Measurements from ENCODE around the gene S100A10. TPM values are rescaled to one million over a fixed set of nuclear protein-coding genes. Genes with fewer than 3 reads are reported as not detected.

S100A10 gene
- total and polyA plus RNA-seq, 2 experiments from 2014 or later, result 60.5 to 1,024 TPM

GRCh38 chr1:152020849-152021248 lies 27.2 kb upstream of the S100A10 start:
- Histone ChIP-seq H4K20me1 (ENCODE audit: insufficient read depth) (no peaks in the 10 kb centered on the region), H3K4me3 (no peak overlapping the region), H3K36me3 (ENCODE audit: low read depth) (no peaks in the 10 kb centered on the region), H3K79me2 (ENCODE audit: insufficient read depth) (no peaks in the 10 kb centered on the region), H3K4me2 (ENCODE audit: unreplicated experiment) (no peak overlapping the region), H3K9me2 (ENCODE audit: insufficient read depth) (no peaks in the 10 kb centered on the region), H3F3A (ENCODE audit: insufficient read depth) (no peaks in the 10 kb centered on the region), H3K27me3 (replicated peaks; ENCODE audit: insufficient read depth) (no peaks in the 10 kb centered on the region; the same call in 1 of the 2 replicates), H3K9me3 (ENCODE audit: low read depth) (no peaks in the 10 kb centered on the region), H3K9ac (no peak overlapping the region), H3K27ac (no peak overlapping the region), H3K4me1 (ENCODE audit: insufficient read depth) (no peaks in the 10 kb centered on the region), H2AFZ (no peak overlapping the region)
- WGBS, 2 experiments (ENCODE audit: low coverage in 1 of 2, low lambda C conversion rate in 2 of 2, missing lambda C conversion rate in 2 of 2), result 51 to 64% methylated on average over 3 of the region's 3 CpGs
- TF ChIP-seq EZH2 (IDR thresholded peaks at IDR 0.05; ENCODE audit: insufficient read depth, poor library complexity, severe bottlenecking) (no peak), EZH2phosphoT487 (IDR thresholded peaks at IDR 0.05; ENCODE audit: insufficient read depth, low read depth) (no peak)
- DNase-seq, result no peak
- in situ Hi-C loops (cut with MboI), result no loop called here

- Histone ChIP-seq H3K9me2 (ENCODE audit: insufficient read depth) (no peaks in the 10 kb centered on the region), H3K4me3 (no peak overlapping the region), H3K36me3 (ENCODE audit: low read depth) (no peaks in the 10 kb centered on the region), H4K20me1 (ENCODE audit: insufficient read depth) (no peaks in the 10 kb centered on the region), H3K4me1 (ENCODE audit: insufficient read depth) (no peaks in the 10 kb centered on the region), H3K9me3 (ENCODE audit: low read depth) (no peaks in the 10 kb centered on the region), H3K9ac (no peak overlapping the region), H3K79me2 (ENCODE audit: insufficient read depth) (no peaks in the 10 kb centered on the region), H3F3A (ENCODE audit: insufficient read depth) (no peaks in the 10 kb centered on the region), H3K27ac (no peak overlapping the region), H3K27me3 (replicated peaks; ENCODE audit: insufficient read depth) (no peaks in the 10 kb centered on the region; the same call in 1 of the 2 replicates), H2AFZ (no peak overlapping the region), H3K4me2 (ENCODE audit: unreplicated experiment) (no peak overlapping the region)
- in situ Hi-C loops (cut with MboI), result no loop called here
- WGBS, 2 experiments (ENCODE audit: low coverage in 1 of 2, low lambda C conversion rate in 2 of 2, missing lambda C conversion rate in 2 of 2), result 43% methylated on average over 4 of the region's 4 CpGs
- DNase-seq, result peak; percentile 47
- no peak for TF ChIP-seq EZH2phosphoT487 (IDR thresholded peaks at IDR 0.05; ENCODE audit: insufficient read depth, low read depth)
- no peak for TF ChIP-seq EZH2 (IDR thresholded peaks at IDR 0.05; ENCODE audit: insufficient read depth, poor library complexity, severe bottlenecking)
These were observed 24.9 kb upstream of the S100A10 start for GRCh38 chr1:152018537-152018936.

- WGBS, 2 experiments (ENCODE audit: low coverage in 1 of 2, low lambda C conversion rate in 2 of 2, missing lambda C conversion rate in 2 of 2), result 72 to 77% methylated on average over 6 of the region's 6 CpGs
- H3K27me3 ChIP-seq (replicated peaks; ENCODE audit: insufficient read depth), result no peaks in the 10 kb centered on the region
These were observed 22.1 kb upstream of the S100A10 start for GRCh38 chr1:152015766-152016165.

GRCh38 chr1:152014943-152015342 lies 21.3 kb upstream of the S100A10 start:
- H2AFZ ChIP-seq, result no peak overlapping the region
- no peak for TF ChIP-seq EZH2 (IDR thresholded peaks at IDR 0.05; ENCODE audit: insufficient read depth, poor library complexity, severe bottlenecking)
- TF ChIP-seq EZH2phosphoT487 (IDR thresholded peaks at IDR 0.05; ENCODE audit: insufficient read depth, low read depth), result no peak
- in situ Hi-C loops (cut with MboI), result no loop called here
- no peak overlapping the region for H3K4me3 ChIP-seq
- no peaks in the 10 kb centered on the region for H3K9me3 ChIP-seq (ENCODE audit: low read depth)
- no peaks in the 10 kb centered on the region for H3K27me3 ChIP-seq (replicated peaks; ENCODE audit: insufficient read depth)
- H3K9me2 ChIP-seq (ENCODE audit: insufficient read depth), result no peaks in the 10 kb centered on the region
- no peaks in the 10 kb centered on the region for H3K36me3 ChIP-seq (ENCODE audit: low read depth)
- WGBS, 2 experiments (ENCODE audit: low coverage in 1 of 2, low lambda C conversion rate in 2 of 2, missing lambda C conversion rate in 2 of 2), result 93 to 94% methylated on average over 1 of the region's 1 CpG
- no peak overlapping the region for H3K27ac ChIP-seq
- H3K4me1 ChIP-seq (ENCODE audit: insufficient read depth), result no peaks in the 10 kb centered on the region
- no peak overlapping the region for H3K9ac ChIP-seq
- H3F3A ChIP-seq (ENCODE audit: insufficient read depth), result no peaks in the 10 kb centered on the region
- H4K20me1 ChIP-seq (ENCODE audit: insufficient read depth), result no peaks in the 10 kb centered on the region
- no peak overlapping the region for H3K4me2 ChIP-seq (ENCODE audit: unreplicated experiment)
- DNase-seq, result no peak
- H3K79me2 ChIP-seq (ENCODE audit: insufficient read depth), result no peaks in the 10 kb centered on the region

More at GRCh38 chr1:152015766-152016165, 22.1 kb upstream of the S100A10 start:
- no peaks in the 10 kb centered on the region for H3K4me1 ChIP-seq (ENCODE audit: insufficient read depth)
- DNase-seq, result no peak
- no peak overlapping the region for H3K4me2 ChIP-seq (ENCODE audit: unreplicated experiment)
- H3K9me2 ChIP-seq (ENCODE audit: insufficient read depth), result no peaks in the 10 kb centered on the region
- no peak overlapping the region for H3K27ac ChIP-seq
- H3K9me3 ChIP-seq (ENCODE audit: low read depth), result no peaks in the 10 kb centered on the region
- in situ Hi-C loops (cut with MboI), result no loop called here
- H4K20me1 ChIP-seq (ENCODE audit: insufficient read depth), result no peaks in the 10 kb centered on the region
- TF ChIP-seq EZH2phosphoT487 (IDR thresholded peaks at IDR 0.05; ENCODE audit: insufficient read depth, low read depth), result no peak
- no peak for TF ChIP-seq EZH2 (IDR thresholded peaks at IDR 0.05; ENCODE audit: insufficient read depth, poor library complexity, severe bottlenecking)
- no peak overlapping the region for H2AFZ ChIP-seq
- H3F3A ChIP-seq (ENCODE audit: insufficient read depth), result no peaks in the 10 kb centered on the region
- H3K9ac ChIP-seq, result no peak overlapping the region
- H3K36me3 ChIP-seq (ENCODE audit: low read depth), result no peaks in the 10 kb centered on the region
- no peak overlapping the region for H3K4me3 ChIP-seq
- H3K79me2 ChIP-seq (ENCODE audit: insufficient read depth), result no peaks in the 10 kb centered on the region
